Stimulated activated naive CD8-positive, alpha-beta T cell treated with anti-CD3 and anti-CD28 coated beads, Interleukin-15, Interleukin-2, amounts not matched to agents 100 ng/mL and 50 ng/mL, for 24 hours (primary cell): ENCODE data around the gene PVR.
"Not testable (repeated sequence)": the region's sequence is repeated elsewhere in the genome, so short reads cannot be mapped to it uniquely, and the experiment has no call there.

Source experiments
- H3K27ac Mint-ChIP-seq: one replicate; pipeline ENCODE4 v1.8.0; 2021; ENCODE audit warnings: mild to moderate bottlenecking, mixed read lengths
- H3K27me3 Mint-ChIP-seq: one replicate; pipeline ENCODE4 v1.8.0; 2021; ENCODE audit warnings: mixed read lengths
- H3K36me3 Mint-ChIP-seq: one replicate; pipeline ENCODE4 v1.8.0; 2021; ENCODE audit warnings: low read depth, mixed read lengths
- H3K4me1 Mint-ChIP-seq: one replicate; pipeline ENCODE4 v1.8.0; 2021; ENCODE audit warnings: low read depth, mixed read lengths
- H3K4me3 Mint-ChIP-seq: one replicate; pipeline ENCODE4 v1.8.0; 2021; ENCODE audit warnings: mild to moderate bottlenecking, mixed read lengths
- H3K9me3 Mint-ChIP-seq: one replicate; pipeline ENCODE4 v1.8.0; 2021; ENCODE audit warnings: mixed read lengths

PVR gene

GRCh38 chr19:44668985-44669764 is 25.5 kb downstream of the PVR start:
- H3K9me3 Mint-ChIP-seq: no peaks in the 10 kb centered on the region
- H3K27me3 Mint-ChIP-seq: no peaks in the 10 kb centered on the region
- H3K36me3 Mint-ChIP-seq: no peaks in the 10 kb centered on the region
- H3K27ac Mint-ChIP-seq: peak overlapping the region; percentile 10
- no peaks in the 10 kb centered on the region for H3K4me1 Mint-ChIP-seq
- H3K4me3 Mint-ChIP-seq: no peak overlapping the region

- H3K27me3 Mint-ChIP-seq, H3K9me3 Mint-ChIP-seq, H3K36me3 Mint-ChIP-seq, H3K4me1 Mint-ChIP-seq, H3K27ac Mint-ChIP-seq, H3K4me3 Mint-ChIP-seq: not testable (repeated sequence)
Observed at GRCh38 chr19:44670027-44670426, 26.3 kb downstream of the PVR start.

DNA sequence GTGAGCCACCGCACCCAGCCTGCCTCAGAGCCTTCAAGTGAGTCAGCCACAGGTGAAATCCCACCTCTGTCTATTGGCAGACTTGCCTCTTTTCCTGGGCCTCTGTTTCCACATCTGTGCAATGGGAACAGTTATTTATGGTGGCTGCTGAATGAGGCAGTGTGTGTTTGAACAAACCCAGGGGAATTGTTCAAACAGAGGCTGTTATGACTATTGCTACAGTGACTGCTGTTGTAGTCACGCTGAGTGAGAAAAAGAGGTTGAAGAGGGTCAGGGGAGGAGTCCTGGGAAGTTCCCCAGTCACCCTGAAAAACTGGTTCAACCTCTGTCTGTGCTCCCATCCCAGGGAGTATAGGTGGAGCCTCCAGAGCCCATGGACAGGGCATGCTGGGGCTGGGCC is 27.7 kb downstream of the PVR start, which contains the start of gene CEACAM19:
Gene CEACAM19, plus strand, starts transcription at position 83 of the 400 bp plus-strand sequence. CDS start 450 bp downstream, outside the sequence.
- Mint-ChIP-seq H3K4me3 (no peak within 1 kb of the TSS), H3K27me3 (no peaks in the 10 kb centered on the region), H3K4me1 (no peaks in the 10 kb centered on the region), H3K27ac (no peak within 1 kb of the TSS), H3K36me3 (no peaks in the 10 kb centered on the region), H3K9me3 (no peaks in the 10 kb centered on the region)

GRCh38 chr19:44672226-44672625 is 28.5 kb downstream of the PVR start:
- H3K9me3 Mint-ChIP-seq: no peaks in the 10 kb centered on the region
- H3K27ac Mint-ChIP-seq: no peak overlapping the region
- no peaks in the 10 kb centered on the region for H3K4me1 Mint-ChIP-seq
- H3K36me3 Mint-ChIP-seq: no peaks in the 10 kb centered on the region
- H3K27me3 Mint-ChIP-seq: no peaks in the 10 kb centered on the region
- H3K4me3 Mint-ChIP-seq: no peak overlapping the region

- no peaks in the 10 kb centered on the region for H3K4me1 Mint-ChIP-seq
- no peak overlapping the region for H3K27ac Mint-ChIP-seq
- H3K36me3 Mint-ChIP-seq: no peaks in the 10 kb centered on the region
- H3K27me3 Mint-ChIP-seq: no peaks in the 10 kb centered on the region
- no peaks in the 10 kb centered on the region for H3K9me3 Mint-ChIP-seq
- H3K4me3 Mint-ChIP-seq: no peak overlapping the region
Observed at GRCh38 chr19:44673510-44673909, 29.8 kb downstream of the PVR start.

DNA sequence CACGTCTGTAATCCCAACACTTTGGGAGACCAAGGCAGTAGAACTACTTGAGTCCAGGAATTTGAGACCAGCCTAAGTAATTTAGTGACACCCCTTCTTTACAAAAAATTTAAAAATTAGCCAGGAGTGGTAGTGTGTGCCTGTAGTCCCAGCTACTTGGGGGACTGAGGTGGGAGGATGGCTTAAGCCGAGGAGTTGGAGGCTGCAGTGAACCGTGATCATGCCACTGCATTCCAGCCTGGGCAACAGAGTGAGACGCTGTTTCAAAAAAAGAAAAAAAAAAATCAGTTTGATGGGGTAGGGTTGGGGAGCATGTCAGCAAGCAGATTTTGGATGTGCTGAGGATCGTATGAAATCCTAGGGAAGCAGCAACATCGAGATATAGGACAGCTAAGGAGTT is 31.8 kb downstream of the PVR start:
- Mint-ChIP-seq H3K36me3 (no peaks in the 10 kb centered on the region), H3K9me3 (no peaks in the 10 kb centered on the region), H3K27me3 (no peaks in the 10 kb centered on the region), H3K27ac (no peak overlapping the region), H3K4me1 (no peaks in the 10 kb centered on the region), H3K4me3 (no peak overlapping the region)

- Mint-ChIP-seq H3K4me1 (no peaks in the 10 kb centered on the region), H3K27ac (no peak overlapping the region), H3K9me3 (no peaks in the 10 kb centered on the region), H3K4me3 (no peak overlapping the region), H3K27me3 (no peaks in the 10 kb centered on the region), H3K36me3 (no peaks in the 10 kb centered on the region)
Observed at GRCh38 chr19:44677019-44677811, 33.5 kb downstream of the PVR start.

DNA sequence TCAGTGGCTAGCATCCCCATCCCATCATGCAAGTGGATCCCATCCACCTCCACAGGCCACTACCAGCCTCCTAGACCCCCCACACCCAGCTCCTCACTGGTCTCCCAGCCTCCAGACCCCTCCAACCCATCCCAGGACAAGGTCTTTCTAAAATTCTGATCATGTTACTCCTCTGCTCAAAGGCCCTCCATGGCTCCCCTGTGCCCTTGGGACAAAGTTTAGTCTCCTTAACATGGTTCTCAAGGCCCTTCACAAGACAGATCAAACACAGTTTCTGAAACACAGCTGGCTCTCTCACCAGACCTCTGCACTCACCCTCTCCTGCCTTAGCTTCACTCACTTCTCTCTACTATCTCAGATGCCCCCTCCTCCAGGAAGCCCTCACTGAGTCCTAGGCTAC is 36.8 kb downstream of the PVR start:
- H3K4me3 Mint-ChIP-seq: no peak overlapping the region

GRCh38 chr19:44681992-44682790 is 38.5 kb downstream of the PVR start:
- Mint-ChIP-seq H3K36me3 (no peaks in the 10 kb centered on the region), H3K4me3 (no peak overlapping the region), H3K27me3 (peaks cover 11% of the 10 kb centered on the region), H3K27ac (no peak overlapping the region), H3K9me3 (no peaks in the 10 kb centered on the region), H3K4me1 (peaks cover 22% of the 10 kb centered on the region)

More for the DNA sequence above, 36.8 kb downstream of the PVR start:
- no peaks in the 10 kb centered on the region for H3K9me3 Mint-ChIP-seq
- H3K4me1 Mint-ChIP-seq: peaks cover 16% of the 10 kb centered on the region
- H3K27me3 Mint-ChIP-seq: peaks cover 5% of the 10 kb centered on the region
- no peak overlapping the region for H3K27ac Mint-ChIP-seq
- no peaks in the 10 kb centered on the region for H3K36me3 Mint-ChIP-seq

DNA sequence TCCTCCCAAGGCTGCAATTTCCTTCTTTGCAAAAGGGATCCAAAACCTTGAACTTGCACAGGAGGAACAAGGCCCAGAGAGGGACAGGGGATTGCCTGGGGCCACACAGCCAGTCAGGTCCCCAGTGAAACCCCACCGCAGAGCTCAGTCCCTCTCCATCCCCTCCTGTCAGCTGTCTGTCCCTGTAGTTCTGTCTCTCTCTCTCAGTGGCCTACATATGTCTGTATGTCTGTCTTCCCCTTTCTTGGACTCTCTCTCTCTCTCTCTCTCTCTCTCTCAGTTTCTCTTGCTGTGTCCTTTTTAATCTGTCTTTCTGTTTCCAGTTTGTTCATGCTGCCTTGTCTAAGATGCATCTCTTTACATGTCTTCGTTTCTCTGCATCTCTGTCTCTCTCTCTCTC is 39.1 kb downstream of the PVR start:
- Mint-ChIP-seq H3K27me3 (peaks cover 14% of the 10 kb centered on the region), H3K4me1 (peaks cover 22% of the 10 kb centered on the region), H3K9me3 (no peaks in the 10 kb centered on the region), H3K27ac (no peak overlapping the region), H3K36me3 (no peaks in the 10 kb centered on the region), H3K4me3 (no peak overlapping the region)

- Mint-ChIP-seq H3K9me3 (no peaks in the 10 kb centered on the region), H3K27ac (no peak overlapping the region), H3K4me3 (no peak overlapping the region), H3K4me1 (peaks cover 22% of the 10 kb centered on the region), H3K27me3 (peaks cover 16% of the 10 kb centered on the region), H3K36me3 (no peaks in the 10 kb centered on the region)
Observed at GRCh38 chr19:44683434-44684210, 39.9 kb downstream of the PVR start.

DNA sequence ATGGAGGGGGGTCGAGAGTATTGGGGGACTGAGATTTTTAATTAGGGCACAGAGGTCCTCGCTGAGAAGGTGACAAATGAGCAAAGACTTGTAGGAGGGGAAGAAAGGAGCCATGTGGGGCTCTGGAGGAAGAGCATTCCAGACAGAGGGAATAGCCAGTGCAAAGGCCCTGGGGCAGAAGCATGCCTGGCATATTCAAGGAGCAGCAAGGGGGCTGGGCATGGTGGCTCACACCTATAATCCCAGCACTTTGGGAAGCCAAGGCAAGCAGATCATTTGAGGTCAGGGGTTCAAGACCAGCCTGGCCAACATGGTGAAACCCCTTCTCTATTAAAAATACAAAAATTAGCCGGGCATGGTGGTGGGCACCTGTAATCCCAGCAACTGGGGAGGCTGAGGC is 40.7 kb downstream of the PVR start:
- H3K4me3 Mint-ChIP-seq, H3K9me3 Mint-ChIP-seq, H3K36me3 Mint-ChIP-seq, H3K27ac Mint-ChIP-seq: not testable (repeated sequence)
- Mint-ChIP-seq H3K4me1 (peaks cover 26% of the 10 kb centered on the region), H3K27me3 (peaks cover 16% of the 10 kb centered on the region)

DNA sequence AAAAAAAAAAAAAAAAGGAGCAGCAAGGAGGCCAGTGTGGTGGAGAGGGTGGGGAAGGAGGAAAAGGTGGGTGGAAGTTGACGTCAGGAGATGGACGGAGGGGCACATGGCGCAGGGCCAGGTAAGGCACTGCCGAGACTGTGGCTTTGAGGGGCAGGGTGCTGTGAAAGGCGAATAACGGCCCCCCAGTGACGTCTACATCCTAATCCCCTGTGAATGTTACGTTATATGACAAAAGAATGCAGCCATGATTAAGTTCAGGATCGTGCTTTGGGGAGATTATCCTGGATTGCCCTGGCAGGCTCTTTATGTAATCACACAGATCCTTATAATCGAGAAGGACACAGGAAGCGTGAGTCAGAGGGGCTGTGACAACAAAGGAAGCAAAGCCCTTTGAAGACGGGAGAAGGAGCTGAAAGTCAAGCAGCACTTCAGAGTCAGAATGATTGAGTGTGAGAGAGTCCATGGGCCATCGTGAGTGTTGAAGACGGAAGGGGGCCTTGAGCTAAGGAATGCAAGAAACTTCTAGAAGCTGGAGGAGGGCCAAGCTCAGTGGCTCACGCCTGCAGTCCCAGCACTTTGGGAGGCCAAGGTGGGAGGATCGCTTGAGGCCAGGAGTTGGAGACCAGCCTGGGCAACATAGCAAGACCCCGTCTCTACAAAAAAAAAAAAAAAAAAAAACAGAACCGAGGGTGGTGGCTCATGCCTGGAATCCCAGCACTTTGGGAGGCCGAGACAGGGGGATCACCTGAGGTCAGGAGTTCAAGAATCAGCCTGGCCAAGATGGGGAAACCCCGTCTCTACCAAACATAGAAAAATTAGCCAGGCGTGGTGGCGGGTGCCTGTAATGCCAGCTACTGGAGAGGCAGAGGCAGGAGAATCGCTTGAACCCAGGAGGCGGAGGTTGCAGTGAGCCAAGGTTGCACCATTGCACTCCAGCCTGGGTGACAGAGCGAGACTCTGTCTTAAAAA is 41.5 kb downstream of the PVR start:
- Mint-ChIP-seq H3K27me3 (peaks cover 16% of the 10 kb centered on the region), H3K4me3 (peak overlapping the region; percentile 67), H3K36me3 (no peaks in the 10 kb centered on the region), H3K9me3 (no peaks in the 10 kb centered on the region), H3K4me1 (peaks cover 26% of the 10 kb centered on the region), H3K27ac (peak overlapping the region; percentile 71)
